Gastroesophageal sphincter (tissue), 3 donors: Measurements from ENCODE around the gene P2RX4.

Source experiments
- EP300 ChIP-seq: sonication (generic); formaldehyde crosslinking; IDR thresholded peaks from one replicate; pipeline ENCODE4 v1.6.1; 2017; ENCODE audit warnings: antibody characterized with exemption, mild to moderate bottlenecking
- POLR2A ChIP-seq, 2 donors: fragments of 450-650 bp; IDR thresholded peaks; one replicate each; pipeline ENCODE4 v1.6.1; 2017; ENCODE audit warnings: antibody characterized with exemption in 2 of 2, mild to moderate bottlenecking in 2 of 2, moderate library complexity in 1 of 2
- POLR2AphosphoS5 ChIP-seq: sonication (generic); formaldehyde crosslinking; IDR thresholded peaks from one replicate; pipeline ENCODE4 v1.6.1; 2017; ENCODE audit warnings: antibody characterized with exemption
- TF ChIP-seq, protein P1 (sequence below), 4 experiments: fragments of 200-600 bp in 2 of 4; fragments of 450-650 bp in 2 of 4; sonication (generic) in 1 of 4; IDR thresholded peaks; one replicate each; pipeline ENCODE4 v1.5.1; 2017 to 2019; ENCODE audit warnings: antibody characterized with exemption in 4 of 4, mild to moderate bottlenecking in 2 of 4, moderate library complexity in 2 of 4

DNA sequence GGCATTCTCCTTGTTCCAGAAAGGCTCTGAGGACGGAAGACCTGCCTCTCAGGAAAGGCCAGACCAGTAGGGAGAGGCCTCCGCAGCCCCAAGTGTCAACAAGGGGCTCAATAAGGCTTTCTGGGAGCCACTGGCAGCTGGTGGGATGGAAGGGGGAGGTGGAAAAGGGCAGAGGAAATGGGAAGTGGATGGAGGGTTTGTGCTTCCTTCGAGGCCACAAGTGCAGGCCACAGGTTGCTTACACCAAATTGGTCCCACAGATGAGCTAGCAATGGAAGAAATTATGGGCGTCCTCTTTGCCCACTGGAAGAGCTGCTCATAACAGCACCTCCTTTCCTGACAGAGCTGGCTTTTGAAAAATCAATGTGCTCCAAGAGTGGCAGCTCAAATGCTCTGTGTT is 28.2 kb downstream of the P2RX4 start:
- TF ChIP-seq, protein P1, sequence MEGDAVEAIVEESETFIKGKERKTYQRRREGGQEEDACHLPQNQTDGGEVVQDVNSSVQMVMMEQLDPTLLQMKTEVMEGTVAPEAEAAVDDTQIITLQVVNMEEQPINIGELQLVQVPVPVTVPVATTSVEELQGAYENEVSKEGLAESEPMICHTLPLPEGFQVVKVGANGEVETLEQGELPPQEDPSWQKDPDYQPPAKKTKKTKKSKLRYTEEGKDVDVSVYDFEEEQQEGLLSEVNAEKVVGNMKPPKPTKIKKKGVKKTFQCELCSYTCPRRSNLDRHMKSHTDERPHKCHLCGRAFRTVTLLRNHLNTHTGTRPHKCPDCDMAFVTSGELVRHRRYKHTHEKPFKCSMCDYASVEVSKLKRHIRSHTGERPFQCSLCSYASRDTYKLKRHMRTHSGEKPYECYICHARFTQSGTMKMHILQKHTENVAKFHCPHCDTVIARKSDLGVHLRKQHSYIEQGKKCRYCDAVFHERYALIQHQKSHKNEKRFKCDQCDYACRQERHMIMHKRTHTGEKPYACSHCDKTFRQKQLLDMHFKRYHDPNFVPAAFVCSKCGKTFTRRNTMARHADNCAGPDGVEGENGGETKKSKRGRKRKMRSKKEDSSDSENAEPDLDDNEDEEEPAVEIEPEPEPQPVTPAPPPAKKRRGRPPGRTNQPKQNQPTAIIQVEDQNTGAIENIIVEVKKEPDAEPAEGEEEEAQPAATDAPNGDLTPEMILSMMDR (IDR thresholded peaks at IDR 0.05) = no peak
- no peak for TF ChIP-seq POLR2A (IDR thresholded peaks at IDR 0.05)
- no peak for TF ChIP-seq POLR2AphosphoS5
- no peak for TF ChIP-seq EP300
